ENCODE results near the gene TBC1D2B.
A peak's percentile ranks its signal among the peaks of the same experiment; 100 is the strongest.

Gene TBC1D2B

GRCh38 chr15:78093242-78094020 lies 15.9 kb upstream of the TBC1D2B start:
- no peak for DNase-seq

- no peak for DNase-seq
Observed at GRCh38 chr15:78092261-78093041, 14.9 kb upstream of the TBC1D2B start, which contains the start of gene SH2D7. SH2D7 (plus strand) TSS chr15:78092561; CDS start chr15:78092585, 24 bp downstream.

GRCh38 chr15:78090422-78091063 lies 13.0 kb upstream of the TBC1D2B start:
- DNase-seq, result no peak

GRCh38 chr15:78088773-78089080 lies 11.2 kb upstream of the TBC1D2B start:
- no peak for DNase-seq

GRCh38 chr15:78087951-78088772 lies 10.7 kb upstream of the TBC1D2B start:
- no peak for DNase-seq

GRCh38 chr15:78085928-78086327 lies 8.4 kb upstream of the TBC1D2B start:
- DNase-seq, result no peak

GRCh38 chr15:78084449-78084750 lies 6.9 kb upstream of the TBC1D2B start:
- no peak for DNase-seq

GRCh38 chr15:78083687-78084448 lies 6.4 kb upstream of the TBC1D2B start:
- no peak for DNase-seq

GRCh38 chr15:78083186-78083585 lies 5.7 kb upstream of the TBC1D2B start:
- no peak for DNase-seq

- DNase-seq, result no peak
Observed at GRCh38 chr15:78082743-78083110, 5.2 kb upstream of the TBC1D2B start.

- no peak for DNase-seq
Observed at GRCh38 chr15:78082106-78082742, 4.7 kb upstream of the TBC1D2B start.

- no peak for DNase-seq
Observed at GRCh38 chr15:78080088-78080460, 2.6 kb upstream of the TBC1D2B start.

GRCh38 chr15:78079298-78080087 lies 2.0 kb upstream of the TBC1D2B start:
- DNase-seq, result no peak

- DNase-seq, result no peak
Observed at GRCh38 chr15:78077871-78078210, 330 bp upstream of the TBC1D2B start.

GRCh38 chr15:78076231-78077052 lies 1.1 kb downstream of the TBC1D2B start:
- peak; percentile 24 for DNase-seq

- DNase-seq, result peak; percentile 57
Observed at GRCh38 chr15:78075490-78076230, 1.9 kb downstream of the TBC1D2B start.

- no peak for DNase-seq
Observed at GRCh38 chr15:78073046-78073787, 4.3 kb downstream of the TBC1D2B start.

- no peak for DNase-seq
Observed at GRCh38 chr15:78072080-78072892, 5.2 kb downstream of the TBC1D2B start.

All from NCI-H82 (cell line).